Endometrial microvascular endothelial cells (primary cell): ENCODE data around the gene BTF3L4. TPM values are rescaled to one million over a fixed set of nuclear protein-coding genes. Genes with fewer than 3 reads are reported as not detected.
"Not testable (repeated sequence)": the region's sequence is repeated elsewhere in the genome, so short reads cannot be mapped to it uniquely, and the experiment has no call there.

Experiments
- in situ Hi-C: cut with HindIII; loops from 2 replicates; pipeline ENCODE4 v1.10.0; 2017; ENCODE audit warnings: low sequenced_read_pairs, low pct_unique_long_range_greater_than_20kb; ENCODE audit errors: inconsistent ontology term
- total RNA-seq: library from RNA; depleted of rRNA; stranded (reverse); fragments of >200 nt; gene quantifications from one replicate; pipeline ENCODE4 v1.2.3, GENCODE V29; 2015; ENCODE audit errors: inconsistent ontology term

The BTF3L4 gene
- total RNA-seq, 1 donor from 2014 or later = 41.7 TPM

- in situ Hi-C loops = no loop called here
Observed at GRCh38 chr1:52054496-52055065, 1.5 kb upstream of the BTF3L4 start.

DNA sequence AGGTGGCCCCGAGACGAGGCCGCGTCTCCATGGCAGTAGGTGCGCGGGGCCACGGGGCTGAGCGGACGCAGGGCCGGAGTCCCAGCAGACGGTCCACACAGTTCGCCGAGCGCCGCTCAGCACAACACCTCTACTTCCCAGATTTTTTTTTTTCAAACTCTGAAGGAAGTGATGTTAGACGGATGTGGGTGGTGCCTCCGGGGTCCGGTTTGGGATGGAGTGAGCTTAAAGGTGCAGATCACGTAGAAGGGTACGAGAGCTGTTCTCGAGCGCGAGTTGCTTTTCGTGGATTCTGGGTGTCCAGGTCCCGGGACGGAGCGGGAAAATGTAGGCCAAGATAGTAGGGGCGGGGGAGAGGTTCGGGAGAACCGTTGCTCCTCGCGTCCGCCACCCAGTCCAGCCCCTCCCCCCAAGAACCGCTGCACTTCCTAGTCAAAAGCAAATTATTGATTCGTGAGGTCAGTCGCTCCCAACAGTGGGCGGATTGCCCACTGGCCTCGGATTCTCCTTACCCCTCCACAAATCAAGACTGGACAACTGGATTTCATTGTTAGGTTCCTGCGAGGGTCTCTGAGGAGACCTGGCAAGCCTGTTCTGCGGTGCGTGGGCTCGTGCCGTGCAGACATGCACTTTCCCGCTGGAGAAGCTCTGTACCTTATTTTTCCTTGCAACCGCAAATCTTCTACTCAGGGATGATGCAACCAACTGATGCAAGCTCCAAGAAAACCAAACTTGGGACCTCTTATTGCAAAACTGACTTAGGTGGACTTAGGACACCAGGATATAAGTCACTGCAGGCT lies 829 bp upstream of the BTF3L4 start, which contains the start of gene TXNDC12:
TSS of gene TXNDC12 (minus strand) at position 126 of the 800 bp plus-strand sequence. CDS start at position 31, 95 bp downstream.
- in situ Hi-C loops = no loop called here

DNA sequence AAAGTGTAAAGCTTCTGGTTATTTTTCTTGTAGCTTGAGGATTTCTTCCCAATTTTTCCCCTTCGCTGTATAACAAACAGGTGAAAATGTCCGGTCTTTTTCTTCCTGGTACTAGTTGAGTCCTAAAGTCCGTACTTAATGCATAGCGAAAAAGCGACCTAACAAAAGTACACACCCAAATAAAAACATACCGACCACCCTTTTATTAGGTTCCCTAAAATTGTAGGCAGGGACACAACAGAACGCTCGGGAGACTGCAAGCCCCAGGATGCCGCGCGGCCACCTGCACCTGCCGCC lies 281 bp upstream of the BTF3L4 start:
- in situ Hi-C loops = no loop called here

- in situ Hi-C loops = no loop called here
Observed at GRCh38 chr1:52056937-52057231, 789 bp downstream of the BTF3L4 start.

- in situ Hi-C loops = no loop called here
Observed at GRCh38 chr1:52057255-52057654, 1.2 kb downstream of the BTF3L4 start.

GRCh38 chr1:52057876-52058415 lies 1.9 kb downstream of the BTF3L4 start:
- in situ Hi-C loops = no loop called here

GRCh38 chr1:52059321-52059720 lies 3.2 kb downstream of the BTF3L4 start:
- in situ Hi-C loops = no loop called here

GRCh38 chr1:52059888-52060287 lies 3.8 kb downstream of the BTF3L4 start:
- in situ Hi-C loops = no loop called here

GRCh38 chr1:52060822-52061221 lies 4.7 kb downstream of the BTF3L4 start:
- in situ Hi-C loops = no loop called here

DNA sequence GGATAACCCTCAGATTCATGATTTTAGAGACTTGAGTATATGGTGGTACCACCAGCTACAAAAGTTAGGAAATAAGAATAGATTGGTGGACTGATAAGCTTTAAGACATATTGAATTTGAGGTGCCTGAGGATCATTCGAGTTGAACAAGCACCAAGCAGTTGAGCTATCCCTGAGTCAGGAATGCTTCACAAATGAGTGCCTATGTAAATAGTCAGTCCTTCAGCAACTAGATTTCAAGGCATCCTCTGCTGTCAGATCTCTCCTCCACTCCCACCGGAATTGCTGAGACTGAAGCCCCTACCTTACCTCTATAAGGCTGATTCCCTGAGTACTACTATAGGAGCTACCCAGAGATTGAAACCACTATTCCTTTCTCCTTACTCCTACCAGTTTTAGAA lies 7.1 kb downstream of the BTF3L4 start:
- in situ Hi-C loops = no loop called here

- in situ Hi-C loops = no loop called here
Observed at GRCh38 chr1:52070704-52071103, 14.6 kb downstream of the BTF3L4 start.

DNA sequence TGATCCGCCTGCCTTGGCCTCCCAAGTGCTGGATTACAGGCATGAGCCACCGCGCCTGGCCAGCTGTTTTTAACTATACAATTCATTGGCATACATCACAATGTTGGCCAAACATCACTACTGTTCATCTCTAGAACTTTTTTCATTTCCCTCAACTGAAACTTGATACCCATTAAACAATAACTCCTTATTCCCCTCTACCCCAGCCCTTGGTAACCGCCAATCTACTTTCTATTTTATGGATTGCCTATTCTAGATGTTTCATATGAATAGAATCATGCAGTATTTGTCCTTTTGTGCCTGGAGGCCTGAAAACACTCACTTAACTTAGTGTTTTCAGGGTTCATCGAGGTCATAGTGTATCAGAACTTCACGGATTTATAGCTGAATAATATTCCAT lies 16.2 kb downstream of the BTF3L4 start:
- in situ Hi-C loops = no loop called here

- in situ Hi-C loops = not testable (repeated sequence)
Observed at GRCh38 chr1:52077277-52077676, 21.2 kb downstream of the BTF3L4 start.

- in situ Hi-C loops = no loop called here
Observed at GRCh38 chr1:52080014-52080415, 23.9 kb downstream of the BTF3L4 start.

DNA sequence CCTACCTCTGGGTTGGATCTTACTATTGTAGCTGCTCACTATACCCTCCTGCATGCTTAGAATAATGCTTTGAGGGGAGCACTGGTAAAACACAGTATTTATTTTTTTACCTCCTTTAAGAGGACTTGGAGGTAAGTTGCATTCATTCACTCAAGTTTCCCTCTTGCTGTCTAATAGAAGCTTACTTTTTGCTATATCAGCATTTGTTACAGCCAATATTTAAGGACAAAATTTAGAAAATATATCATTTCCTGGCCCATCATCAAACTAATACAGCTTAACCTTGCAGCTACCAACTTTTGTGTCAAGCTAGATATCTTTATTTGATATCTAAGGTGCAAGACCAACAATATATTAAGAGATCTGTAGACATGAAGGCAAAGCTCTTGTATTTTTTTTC lies 31.8 kb downstream of the BTF3L4 start:
- in situ Hi-C loops = not testable (repeated sequence)

- in situ Hi-C loops = not testable (repeated sequence)
Observed at GRCh38 chr1:52094300-52094699, 38.2 kb downstream of the BTF3L4 start.

GRCh38 chr1:52096216-52096615 lies 40.1 kb downstream of the BTF3L4 start:
- in situ Hi-C loops = no loop called here

DNA sequence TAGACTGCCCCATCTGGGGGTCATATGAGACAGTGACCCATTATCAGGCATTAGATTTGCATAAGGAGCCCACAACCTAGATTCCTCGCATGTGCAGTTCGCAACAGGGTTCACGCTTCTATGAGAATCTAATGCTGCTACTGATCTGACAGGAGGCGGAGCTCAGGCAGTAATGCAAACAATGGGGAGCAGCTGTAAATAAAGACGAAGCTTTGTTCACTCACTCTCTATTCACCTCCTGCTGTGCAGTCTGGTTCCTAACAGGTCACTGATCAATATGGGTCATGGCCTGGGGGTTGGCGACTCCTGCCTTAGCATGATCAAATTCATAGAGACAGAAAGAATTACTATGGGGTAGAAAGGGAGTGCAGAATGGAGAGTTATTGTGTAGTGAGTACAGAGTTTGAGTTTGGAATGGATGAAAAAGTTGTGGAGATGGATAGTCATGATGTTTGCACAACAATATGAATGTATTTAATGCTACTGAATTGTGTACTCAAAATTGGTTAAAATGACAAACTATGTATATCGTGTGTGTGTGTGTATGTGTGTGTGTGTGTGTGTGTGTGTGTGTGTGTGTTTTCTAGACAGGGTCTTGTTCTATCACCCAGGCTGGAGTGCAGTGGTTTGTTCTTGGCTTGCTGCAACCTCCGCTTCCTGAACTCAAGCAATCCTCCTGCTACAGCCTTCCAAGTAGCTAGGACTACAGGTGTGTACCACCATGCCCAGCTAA lies 42.2 kb downstream of the BTF3L4 start:
- in situ Hi-C loops = no loop called here

DNA sequence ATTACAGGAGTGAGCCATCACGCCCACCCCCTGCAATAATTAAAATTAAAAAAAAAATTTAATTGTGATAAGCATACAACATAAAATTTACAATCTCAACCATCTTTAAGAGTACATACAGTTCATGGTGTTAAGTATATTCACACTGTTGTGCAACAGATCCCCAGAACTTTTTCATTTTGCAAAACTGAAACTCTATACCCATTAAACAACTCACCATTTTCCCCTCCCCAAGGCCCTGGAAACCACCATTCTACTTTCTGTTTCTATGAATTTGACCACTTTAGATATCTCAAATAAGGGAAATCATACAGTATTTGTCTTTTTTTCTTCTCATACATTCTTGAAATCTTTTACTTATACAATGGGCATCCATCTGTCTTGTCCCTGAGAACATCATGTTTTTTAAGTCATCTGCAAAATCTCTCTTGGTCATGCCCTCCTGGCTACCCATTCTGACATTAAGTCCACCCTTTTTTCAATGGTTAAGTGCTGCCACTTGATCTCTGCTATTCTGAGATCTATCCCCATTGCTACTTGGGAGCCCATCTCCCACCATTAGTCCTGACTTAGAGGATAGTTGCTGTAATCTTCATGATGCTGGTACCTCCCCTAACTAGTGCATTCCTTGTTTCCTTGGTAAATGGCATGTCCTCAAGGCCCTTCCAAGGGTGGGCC lies 46.4 kb downstream of the BTF3L4 start:
- in situ Hi-C loops = no loop called here
